B cell (primary cell): ENCODE measurements around the gene ASB9. TPM values are rescaled to one million over a fixed set of nuclear protein-coding genes. Genes with fewer than 3 reads are reported as not detected.

Experiments
- ATAC-seq: fragments of 200-7000 bp; cut with Tn5 transposase; one replicate; pipeline ENCODE4 v1.10.0; 2021; ENCODE audit warnings: low read depth, mild to moderate bottlenecking, moderate number of reproducible peaks, moderate library complexity
- CTCF ChIA-PET: fragments of 350-600 bp; sonication (Branson Sonifier 250); formaldehyde crosslinking; loops from one replicate; lab custom pipeline; 2021; ENCODE audit warnings: antibody characterized with exemption, inconsistent platforms; lab: Charles Lee
- POLR2A ChIA-PET: fragments of 350-600 bp; sonication (Branson Sonifier 250); formaldehyde crosslinking; loops from one replicate; lab custom pipeline; 2021; ENCODE audit warnings: antibody characterized with exemption; lab: Charles Lee
- DNase-seq: peaks from one replicate; pipeline ENCODE4 v3.0.0; 2013
- H2AFZ ChIP-seq: 2 replicates; pipeline ENCODE4 v1.6.1; 2012; ENCODE audit warnings: mild to moderate bottlenecking, low read depth, low read length; ENCODE audit not compliant: insufficient read depth, poor library complexity, severe bottlenecking
- H3K27ac ChIP-seq, 2 donors: 1 replicate in 1 of 2; 2 replicates in 1 of 2; pipeline ENCODE4 v1.5.1; 2012 to 2013; ENCODE audit warnings: low read length in 2 of 2, mild to moderate bottlenecking in 2 of 2, moderate library complexity in 1 of 2
- H3K27me3 ChIP-seq, 4 experiments: fragments of 200-600 bp in 1 of 4; sonication (generic) in 1 of 4; replicated peaks in 1 of 4; 1 replicate in 2 of 4; 2 replicates in 2 of 4; pipeline versions ENCODE4 v1.6.1 to v1.7.0; 2013 to 2016; ENCODE audit warnings: low read length in 3 of 4, mild to moderate bottlenecking in 2 of 4, mixed read lengths in 1 of 4, moderate library complexity in 1 of 4; ENCODE audit not compliant: insufficient read depth in 4 of 4, control insufficient read depth in 3 of 4; ENCODE audit errors: control extremely low read depth in 1 of 4
- H3K36me3 ChIP-seq, 2 experiments: replicated peaks in 1 of 2; 1 replicate in 1 of 2; 2 replicates in 1 of 2; pipeline versions ENCODE4 v1.6.1 to v1.7.1; 2013; ENCODE audit warnings: low read length in 1 of 2; ENCODE audit not compliant: insufficient read depth in 2 of 2, control insufficient read depth in 1 of 2; ENCODE audit errors: control extremely low read depth in 1 of 2, extremely low read depth in 1 of 2
- H3K4me1 ChIP-seq, 2 donors: fragments of 200-600 bp in 1 of 2; sonication (generic) in 1 of 2; 1 replicate in 1 of 2; 2 replicates in 1 of 2; pipeline versions ENCODE4 v1.5.1 to v1.6.1; 2013 to 2017; ENCODE audit warnings: low read length in 2 of 2; ENCODE audit not compliant: control insufficient read depth in 2 of 2, insufficient read depth in 2 of 2
- H3K4me2 ChIP-seq: replicated peaks from 2 replicates; pipeline ENCODE3; 2012; ENCODE audit warnings: mild to moderate bottlenecking, low read depth, low read length; ENCODE audit not compliant: poor library complexity, severe bottlenecking
- H3K4me3 ChIP-seq, 5 experiments: fragments of 200-600 bp in 1 of 5; sonication (generic) in 1 of 5; 1 replicate in 3 of 5; 2 replicates in 2 of 5; pipeline versions ENCODE4 v1.5.1 to v1.7.0; 2011 to 2016; ENCODE audit warnings: low read length in 4 of 5, mild to moderate bottlenecking in 4 of 5, low read depth in 2 of 5, control low read depth in 1 of 5, moderate library complexity in 1 of 5; ENCODE audit not compliant: insufficient read depth in 1 of 5; ENCODE audit errors: control extremely low read depth in 1 of 5, extremely low read depth in 1 of 5
- H3K79me2 ChIP-seq: fragments of 200-600 bp; sonication (generic); one replicate; pipeline ENCODE4 v1.6.0; 2016; ENCODE audit warnings: low read length; ENCODE audit not compliant: control insufficient read depth, insufficient read depth
- H3K9ac ChIP-seq: fragments of 200-600 bp; sonication (generic); 2 replicates; pipeline ENCODE4 v1.6.1; 2017; ENCODE audit warnings: mild to moderate bottlenecking, low read length, moderate library complexity
- H3K9me3 ChIP-seq, 3 donors: one replicate each; pipeline versions ENCODE4 v1.6.1 to v1.7.1; 2013; ENCODE audit warnings: low read length in 2 of 3; ENCODE audit not compliant: control insufficient read depth in 2 of 3, insufficient read depth in 1 of 3; ENCODE audit errors: control extremely low read depth in 1 of 3
- H4K20me1 ChIP-seq: 2 replicates; pipeline ENCODE4 v1.6.0; 2012; ENCODE audit warnings: mild to moderate bottlenecking, low read length; ENCODE audit not compliant: insufficient read depth, control insufficient read depth, poor library complexity, severe bottlenecking
- H3K27ac Mint-ChIP-seq: one replicate; pipeline ENCODE4 v1.8.0; 2021; ENCODE audit warnings: mixed read lengths
- H3K27me3 Mint-ChIP-seq: one replicate; pipeline ENCODE4 v1.8.0; 2021; ENCODE audit warnings: mixed read lengths
- H3K4me1 Mint-ChIP-seq: one replicate; pipeline ENCODE4 v1.8.0; 2021; ENCODE audit warnings: mixed read lengths
- H3K4me3 Mint-ChIP-seq: one replicate; pipeline ENCODE4 v1.8.0; 2021; ENCODE audit warnings: mixed read lengths
- H3K9me3 Mint-ChIP-seq: one replicate; pipeline ENCODE4 v1.8.0; 2022; ENCODE audit warnings: mixed read lengths; ENCODE audit not compliant: insufficient read depth
- EZH2 ChIP-seq: IDR thresholded peaks from 2 replicates; pipeline ENCODE4 v1.6.1; 2012; ENCODE audit warnings: borderline replicate concordance, low read depth, mild to moderate bottlenecking, moderate library complexity, low read length; ENCODE audit not compliant: insufficient read depth, poor library complexity, severe bottlenecking
- WGBS: methylation state at CpG from one replicate; pipeline ENCODE4 v1.1.5; 2013; ENCODE audit warnings: missing lambda C conversion rate; ENCODE audit not compliant: insufficient coverage; 5-methylcytosine and 5-hydroxymethylcytosine counted together
- intact Hi-C: fragments of 100-400 bp; cut with micrococcal nuclease; formaldehyde crosslinking; loops from one replicate; pipeline ENCODE4 v1.10.0; 2022
- polyA plus RNA-seq: library from polyadenylated mRNA; depleted of rRNA; stranded (reverse); fragments of >200 nt; gene quantifications from 2 replicates; pipeline ENCODE4 v1.2.3, GENCODE V29; 2012
- total RNA-seq, 2 donors: library from RNA; stranded (reverse); fragments of 120-200 nt in 1 of 2; gene quantifications; 1 replicate in 1 of 2; 2 replicates in 1 of 2; pipeline versions ENCODE4 v1.2.3 to v1.2.4, GENCODE V29; 2013 to 2022
- TF ChIP-seq, protein P1 (sequence below): fragments of 200-600 bp; IDR thresholded peaks from one replicate; pipeline ENCODE4 v1.8.0; 2022; ENCODE audit warnings: antibody characterized with exemption, mild to moderate bottlenecking

ASB9 gene
- total and polyA plus RNA-seq, 2 donors (not counting 1 experiment from before 2014, with no cell fraction given), result not detected

DNA sequence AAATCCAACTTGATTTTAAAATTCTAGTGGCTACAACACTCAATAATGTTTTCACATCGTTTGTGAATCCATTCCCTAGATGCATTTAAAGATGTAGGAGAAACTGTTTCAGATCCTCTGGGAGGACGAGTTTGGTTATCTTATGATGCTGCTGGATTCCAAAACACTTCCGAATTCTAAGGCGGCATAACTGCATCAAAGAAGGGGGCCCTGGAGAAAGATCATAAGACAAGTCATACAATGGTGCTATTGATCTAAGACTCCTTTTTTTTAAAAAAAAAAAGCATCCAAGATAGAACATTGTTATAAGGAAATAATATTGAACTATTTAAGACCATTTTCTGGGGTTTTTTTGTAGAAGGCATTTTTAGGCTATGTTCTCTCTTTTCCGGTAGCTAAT, 25.5 kb downstream of the ASB9 start:
- no peaks in the 10 kb centered on the region for H3K9me3 ChIP-seq
- Mint-ChIP-seq H3K4me1 (no peaks in the 10 kb centered on the region), H3K27ac (no peak overlapping the region), H3K27me3 (no peaks in the 10 kb centered on the region), H3K9me3 (no peaks in the 10 kb centered on the region), H3K4me3 (no peak overlapping the region)
- no peak overlapping the region for H3K9ac ChIP-seq
- no peak overlapping the region for H3K27ac ChIP-seq
- DNase-seq (no peak), ATAC-seq (no peak)
- no peaks in the 10 kb centered on the region for H3K79me2 ChIP-seq
- H2AFZ ChIP-seq, result no peak overlapping the region
- TF ChIP-seq EZH2, result no peak
- TF ChIP-seq, protein P1, sequence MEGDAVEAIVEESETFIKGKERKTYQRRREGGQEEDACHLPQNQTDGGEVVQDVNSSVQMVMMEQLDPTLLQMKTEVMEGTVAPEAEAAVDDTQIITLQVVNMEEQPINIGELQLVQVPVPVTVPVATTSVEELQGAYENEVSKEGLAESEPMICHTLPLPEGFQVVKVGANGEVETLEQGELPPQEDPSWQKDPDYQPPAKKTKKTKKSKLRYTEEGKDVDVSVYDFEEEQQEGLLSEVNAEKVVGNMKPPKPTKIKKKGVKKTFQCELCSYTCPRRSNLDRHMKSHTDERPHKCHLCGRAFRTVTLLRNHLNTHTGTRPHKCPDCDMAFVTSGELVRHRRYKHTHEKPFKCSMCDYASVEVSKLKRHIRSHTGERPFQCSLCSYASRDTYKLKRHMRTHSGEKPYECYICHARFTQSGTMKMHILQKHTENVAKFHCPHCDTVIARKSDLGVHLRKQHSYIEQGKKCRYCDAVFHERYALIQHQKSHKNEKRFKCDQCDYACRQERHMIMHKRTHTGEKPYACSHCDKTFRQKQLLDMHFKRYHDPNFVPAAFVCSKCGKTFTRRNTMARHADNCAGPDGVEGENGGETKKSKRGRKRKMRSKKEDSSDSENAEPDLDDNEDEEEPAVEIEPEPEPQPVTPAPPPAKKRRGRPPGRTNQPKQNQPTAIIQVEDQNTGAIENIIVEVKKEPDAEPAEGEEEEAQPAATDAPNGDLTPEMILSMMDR, result no peak
- no peaks in the 10 kb centered on the region for H4K20me1 ChIP-seq
- WGBS, result no CpG with 5 or more reads among the region's 5 CpGs
- POLR2A ChIA-PET, result no interaction called here
- intact Hi-C loops, result loop anchor here (10.0 kb wide), 2 partner anchors 100 to 1740 kb away; no protein-coding TSS in a partner anchor
- H3K4me1 ChIP-seq, result no peaks in the 10 kb centered on the region
- no peak overlapping the region for H3K4me3 ChIP-seq
- H3K27me3 ChIP-seq, result no peaks in the 10 kb centered on the region
- CTCF ChIA-PET, result interaction anchor here (0.6 to 4.1 kb wide), 3 partner anchors 1205 to 1737 kb away, joined by 3 to 30 read pairs (median 3); no protein-coding TSS in a partner anchor
- H3K4me2 ChIP-seq, result no peak overlapping the region
- H3K36me3 ChIP-seq, result no peaks in the 10 kb centered on the region

DNA sequence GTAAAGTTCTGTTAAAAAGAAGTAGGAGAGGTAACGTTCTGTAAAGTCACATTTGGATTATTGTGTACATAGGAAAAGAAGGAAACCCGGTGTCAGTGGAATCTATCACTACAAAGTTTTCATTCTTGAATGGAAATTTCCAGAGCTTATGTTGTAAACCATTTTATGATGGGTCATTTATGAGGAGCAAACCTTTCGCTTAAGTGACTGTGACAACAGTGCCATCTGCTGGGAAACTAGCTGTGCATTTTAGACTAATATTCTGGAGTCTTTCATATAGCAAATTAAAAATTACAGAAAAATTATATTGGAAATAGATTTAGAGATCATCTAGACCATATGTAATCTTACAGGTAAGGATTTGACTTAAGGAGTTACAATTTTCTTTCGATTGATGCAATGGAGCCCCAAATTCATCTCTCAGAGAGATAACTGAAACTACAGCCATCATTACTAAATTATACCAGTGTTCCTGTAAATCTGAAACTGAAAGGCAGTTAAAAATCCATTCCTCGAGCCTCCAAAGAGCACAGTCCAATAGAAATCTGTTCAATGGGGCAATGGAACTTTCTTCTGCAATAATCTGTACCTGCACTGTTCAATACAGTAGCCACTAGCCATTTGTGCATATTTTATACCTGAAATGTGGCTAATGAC, 26.9 kb downstream of the ASB9 start:
- no peaks in the 10 kb centered on the region for H3K4me1 ChIP-seq
- no peaks in the 10 kb centered on the region for H3K9me3 ChIP-seq
- Mint-ChIP-seq H3K27ac (no peak overlapping the region), H3K4me1 (no peaks in the 10 kb centered on the region), H3K27me3 (no peaks in the 10 kb centered on the region), H3K4me3 (no peak overlapping the region), H3K9me3 (no peaks in the 10 kb centered on the region)
- H3K27ac ChIP-seq, result no peak overlapping the region
- no peaks in the 10 kb centered on the region for H3K27me3 ChIP-seq
- no peak for TF ChIP-seq EZH2
- TF ChIP-seq, protein P1, result peak; percentile 57
- ChIA-PET CTCF (interaction anchor here (0.7 to 4.1 kb wide), 6 partner anchors 9 to 1203 kb away, joined by 3 to 30 read pairs (median 4); no protein-coding TSS in a partner anchor), POLR2A (no interaction called here)
- no peaks in the 10 kb centered on the region for H4K20me1 ChIP-seq
- H3K9ac ChIP-seq, result no peak overlapping the region
- H3K79me2 ChIP-seq, result no peaks in the 10 kb centered on the region
- intact Hi-C loops, result loop anchor here (1.0 to 10.0 kb wide), 3 partner anchors 98 to 1738 kb away; no protein-coding TSS in a partner anchor
- H3K4me3 ChIP-seq, result no peak overlapping the region
- ATAC-seq, result no peak
- WGBS, result no CpG with 5 or more reads among the region's 5 CpGs
- peak; percentile 45 for DNase-seq
- no peaks in the 10 kb centered on the region for H3K36me3 ChIP-seq
- no peak overlapping the region for H3K4me2 ChIP-seq
- H2AFZ ChIP-seq, result no peak overlapping the region
